Adrenal gland (tissue), 12 donors: ENCODE data around the gene SRBD1. TPM values are rescaled to one million over a fixed set of nuclear protein-coding genes. Genes with fewer than 3 reads are reported as not detected.
A peak's percentile ranks its signal among the peaks of the same experiment; 100 is the strongest.

Experiments
- DNase-seq, 7 donors: peaks; one replicate each; pipeline ENCODE4 v3.0.0-alpha.2; 2019 to 2020
- H3K27ac ChIP-seq, 5 donors: fragments of 200-600 bp; sonication (generic) in 4 of 5; 1 replicate in 3 of 5; 2 replicates in 2 of 5; pipeline versions ENCODE4 v1.5.1 to v1.8.0; 2016 to 2020; ENCODE audit warnings: mild to moderate bottlenecking in 1 of 5
- H3K27me3 ChIP-seq: fragments of 200-600 bp; 2 replicates; pipeline ENCODE4 v1.8.0; 2021
- H3K36me3 ChIP-seq, 2 donors: fragments of 200-600 bp; replicated peaks in 1 of 2; 1 replicate in 1 of 2; 2 replicates in 1 of 2; pipeline versions ENCODE4 v1.5.1 to v1.8.0; 2018 to 2022
- H3K4me1 ChIP-seq, 2 donors: fragments of 200-600 bp; replicated peaks in 1 of 2; 1 replicate in 1 of 2; 2 replicates in 1 of 2; pipeline versions ENCODE4 v1.5.1 to v1.8.0; 2018 to 2021
- H3K4me3 ChIP-seq, 4 donors: fragments of 200-600 bp; sonication (generic) in 3 of 4; one replicate each; pipeline ENCODE4 v1.5.1; 2016 to 2018
- H3K9me3 ChIP-seq, 3 donors: fragments of 200-600 bp; sonication (generic) in 1 of 3; replicated peaks in 1 of 3; 1 replicate in 2 of 3; 2 replicates in 1 of 3; pipeline versions ENCODE4 v1.5.1 to v1.8.0; 2016 to 2021
- CTCF ChIP-seq, 6 experiments: fragments of 450-650 bp in 4 of 6; fragments of 200-600 bp in 2 of 6; sonication (generic) in 1 of 6; IDR thresholded peaks; 1 replicate in 5 of 6; 2 replicates in 1 of 6; pipeline versions ENCODE4 v1.5.1 to v1.8.0; 2016 to 2021; ENCODE audit warnings: antibody characterized with exemption in 6 of 6, mild to moderate bottlenecking in 2 of 6, moderate library complexity in 1 of 6
- POLR2A ChIP-seq, 2 donors: fragments of 450-650 bp; IDR thresholded peaks; one replicate each; pipeline ENCODE4 v1.6.1; 2017; ENCODE audit warnings: antibody characterized with exemption in 2 of 2, mild to moderate bottlenecking in 2 of 2, moderate library complexity in 1 of 2
- WGBS, 4 donors: extraction: QIAGEN DNeasy Blood & Tissue Kit in 2 of 4; methylation state at CpG; one replicate each; pipeline versions ENCODE4 v1.1.5 to v1.1.7; 2013 to 2017; 5-methylcytosine and 5-hydroxymethylcytosine counted together
- intact Hi-C, 2 donors: fragments of 100-400 bp; cut with DNase I; formaldehyde crosslinking; loops; one replicate each; pipeline versions ENCODE4 v1.14.1 to v1.15.0; 2022 to 2023
- polyA plus RNA-seq, 3 donors: library from polyadenylated mRNA; stranded (reverse); fragments of 200-250 nt in 2 of 3; fragments of 350-450 nt in 1 of 3; fragmentation: Illumina TruSeq in 1 of 3; extraction: RNeasy Lipid Tissue Mini Kit (QIAGEN cat#74804) in 1 of 3; gene quantifications; one replicate each; pipeline ENCODE4 v1.2.3, GENCODE V29; 2013 to 2014
- total RNA-seq, 9 donors: library from RNA; depleted of rRNA in 4 of 9; stranded (reverse); fragments of >200 nt in 4 of 9; fragments of 120-200 nt in 1 of 9; fragmentation: NEBNext Ultra II Directional in 1 of 9; extraction: Animal tissue kit (Norgen Biotek cat#: 25700) in 1 of 9; gene quantifications; one replicate each; pipeline versions ENCODE4 v1.1.0 to v1.2.4, GENCODE V29; 2013 to 2023
- donor health status: healthy with polysubstance abuse.
- donor health status: Bipolar disorder and iron deficiency.
- donor health status: DM: yes; HTN: yes; CAD: no.
- donor health status: DM: no; HTN: no; CAD: no.
- donor health status: DM: no; HTN: no; CAD: no.
- donor health status: DM: yes; HTN: yes; CAD: no.

The SRBD1 gene
- total and polyA plus RNA-seq, 12 donors, result 2.7 to 21.6 (median 13.8) TPM

GRCh38 chr2:45567288-45567963, 43.6 kb downstream of the SRBD1 start:
- Histone ChIP-seq H3K36me3 (no peaks in the 10 kb centered on the region), H3K27ac (peak overlapping the region in 4 of 5 donors; percentile 21 to 69 (median 54)), H3K9me3 (no peaks in the 10 kb centered on the region), H3K4me3 (peak overlapping the region in 1 of 4 donors; percentile 26), H3K4me1 (peaks cover 0 to 5% of the 10 kb centered on the region in 2 donors), H3K27me3 (no peaks in the 10 kb centered on the region)
- DNase-seq, result no peak
- TF ChIP-seq POLR2A (IDR thresholded peaks at IDR 0.05) (no peak), CTCF (IDR thresholded peaks at IDR 0.05) (no peak)
- 82 to 87% (median 83%) methylated on average over 7 of the region's 7 CpGs for WGBS, 4 donors
- intact Hi-C loops, result no loop called here

- WGBS, 4 donors, result 96 to 98% (median 98%) methylated on average over 3 of the region's 3 CpGs
Measured at GRCh38 chr2:45559436-45559835, 51.6 kb downstream of the SRBD1 start.

DNA sequence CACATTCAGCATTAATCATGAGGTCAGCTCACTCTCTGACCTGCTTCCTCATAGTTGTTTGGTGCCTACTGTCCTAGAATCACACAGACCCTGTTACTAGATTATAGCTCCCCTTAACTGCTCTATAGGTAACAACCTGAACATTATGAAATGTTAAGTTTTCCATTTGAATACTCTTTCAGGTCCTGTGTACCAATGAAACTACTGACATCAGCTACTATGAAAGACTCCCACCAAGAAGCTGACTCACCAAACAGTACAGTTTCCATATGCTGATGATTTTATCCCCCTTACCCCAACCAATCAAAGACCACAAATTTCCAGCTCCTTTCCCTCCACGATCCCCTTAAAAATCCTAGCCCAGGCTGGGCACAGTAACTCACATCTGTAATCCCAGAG, 56.3 kb downstream of the SRBD1 start:
- intact Hi-C loops, result no loop called here
- H3K27ac ChIP-seq, result no peak overlapping the region
- no peak for DNase-seq
- H3K4me3 ChIP-seq, result no peak overlapping the region
- H3K36me3 ChIP-seq, result no peaks in the 10 kb centered on the region
- TF ChIP-seq POLR2A (IDR thresholded peaks at IDR 0.05), result no peak
- no peak for TF ChIP-seq CTCF (IDR thresholded peaks at IDR 0.05)
- no peaks in the 10 kb centered on the region for H3K27me3 ChIP-seq
- H3K9me3 ChIP-seq, result no peaks in the 10 kb centered on the region
- peaks cover 0 to 5% of the 10 kb centered on the region in 2 donors for H3K4me1 ChIP-seq
- 86 to 100% (median 96%) methylated on average over 1 of the region's 1 CpG for WGBS, 4 donors

More at GRCh38 chr2:45559436-45559835, 51.6 kb downstream of the SRBD1 start:
- intact Hi-C loops, result no loop called here
- H3K4me3 ChIP-seq, result no peak overlapping the region
- H3K4me1 ChIP-seq, result peaks cover 0 to 1% of the 10 kb centered on the region in 2 donors
- H3K9me3 ChIP-seq, result no peaks in the 10 kb centered on the region
- TF ChIP-seq POLR2A (IDR thresholded peaks at IDR 0.05), result no peak
- TF ChIP-seq CTCF (IDR thresholded peaks at IDR 0.05), result no peak
- DNase-seq, result no peak
- no peak overlapping the region for H3K27ac ChIP-seq
- H3K36me3 ChIP-seq, result no peaks in the 10 kb centered on the region
- no peaks in the 10 kb centered on the region for H3K27me3 ChIP-seq

DNA sequence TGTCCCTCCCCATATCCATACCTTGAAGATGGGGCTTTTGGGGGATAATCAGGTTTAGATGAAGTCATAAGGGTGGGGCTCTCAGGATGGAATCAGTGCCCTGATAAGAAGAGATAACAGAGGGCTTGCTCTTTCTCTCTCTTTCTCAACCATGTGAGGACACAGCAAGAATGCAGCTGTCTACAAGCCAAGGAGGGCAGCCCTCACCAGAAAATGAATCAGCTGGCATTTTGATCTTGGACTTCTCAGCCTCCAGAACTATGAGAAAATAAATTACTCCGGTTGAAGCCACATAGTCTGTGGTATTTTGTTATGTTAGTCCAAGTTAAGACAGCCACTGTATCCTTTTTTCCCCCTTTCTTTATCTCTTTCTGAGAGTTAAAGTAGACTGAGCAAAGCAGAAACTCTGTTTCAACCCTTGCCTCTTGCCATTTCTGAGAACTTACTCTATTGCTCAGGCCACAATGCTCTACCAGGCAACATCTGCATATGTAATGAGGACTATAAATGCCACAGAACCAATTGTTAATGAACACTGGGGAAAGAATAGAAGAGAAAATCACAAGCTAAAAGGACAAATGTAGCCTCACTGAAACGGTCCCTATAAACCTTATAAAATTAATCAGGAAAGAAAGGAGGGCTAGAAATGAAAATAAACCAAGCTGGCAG, 56.9 kb downstream of the SRBD1 start:
- H3K27ac ChIP-seq, result no peak overlapping the region
- H3K4me3 ChIP-seq, result no peak overlapping the region
- WGBS, 4 donors, result 36 to 67% (median 60%) methylated on average over 2 of the region's 2 CpGs
- TF ChIP-seq POLR2A (IDR thresholded peaks at IDR 0.05), result no peak
- TF ChIP-seq CTCF (IDR thresholded peaks at IDR 0.05), result no peak
- H3K36me3 ChIP-seq, result no peaks in the 10 kb centered on the region
- peaks cover 0 to 5% of the 10 kb centered on the region in 2 donors for H3K4me1 ChIP-seq
- no peak for DNase-seq
- H3K9me3 ChIP-seq, result no peaks in the 10 kb centered on the region
- intact Hi-C loops, result no loop called here
- no peaks in the 10 kb centered on the region for H3K27me3 ChIP-seq
